ENCODE results near the gene CLEC16A. TPM values are rescaled to one million over a fixed set of nuclear protein-coding genes. Genes with fewer than 3 reads are reported as not detected.

Gene CLEC16A
- total RNA-seq, 1 experiment from 2014 or later, result 12.7 TPM

GRCh38 chr16:11079652-11080187 lies 135.4 kb downstream of the CLEC16A start:
- DNase-seq (ENCODE audit: low spot score), result peak; percentile 23

GRCh38 chr16:11080327-11080967 lies 136.1 kb downstream of the CLEC16A start:
- DNase-seq (ENCODE audit: low spot score), result no peak

GRCh38 chr16:11080999-11081630 lies 136.8 kb downstream of the CLEC16A start:
- no peak for DNase-seq (ENCODE audit: low spot score)

GRCh38 chr16:11082108-11082859 lies 137.9 kb downstream of the CLEC16A start:
- no peak for DNase-seq (ENCODE audit: low spot score)

- DNase-seq (ENCODE audit: low spot score), result no peak
Measured at GRCh38 chr16:11082860-11083388, 138.6 kb downstream of the CLEC16A start.

- DNase-seq (ENCODE audit: low spot score), result peak; percentile 31
Measured at GRCh38 chr16:11084484-11084875, 140.1 kb downstream of the CLEC16A start.

GRCh38 chr16:11084876-11085485 lies 140.6 kb downstream of the CLEC16A start:
- DNase-seq (ENCODE audit: low spot score), result no peak

- no peak for DNase-seq (ENCODE audit: low spot score)
Measured at GRCh38 chr16:11085916-11086315, 141.6 kb downstream of the CLEC16A start.

GRCh38 chr16:11087691-11088073 lies 143.3 kb downstream of the CLEC16A start:
- no peak for DNase-seq (ENCODE audit: low spot score)

GRCh38 chr16:11088074-11088730 lies 143.8 kb downstream of the CLEC16A start:
- no peak for DNase-seq (ENCODE audit: low spot score)

- no peak for DNase-seq (ENCODE audit: low spot score)
Measured at GRCh38 chr16:11088831-11089230, 144.5 kb downstream of the CLEC16A start.

GRCh38 chr16:11089504-11090124 lies 145.2 kb downstream of the CLEC16A start:
- no peak for DNase-seq (ENCODE audit: low spot score)

GRCh38 chr16:11090232-11090631 lies 145.9 kb downstream of the CLEC16A start:
- no peak for DNase-seq (ENCODE audit: low spot score)

GRCh38 chr16:11091021-11091785 lies 146.8 kb downstream of the CLEC16A start:
- DNase-seq (ENCODE audit: low spot score), result no peak

GRCh38 chr16:11092788-11093571 lies 148.6 kb downstream of the CLEC16A start:
- DNase-seq (ENCODE audit: low spot score), result no peak

- no peak for DNase-seq (ENCODE audit: low spot score)
Measured at GRCh38 chr16:11093572-11094074, 149.3 kb downstream of the CLEC16A start.

- DNase-seq (ENCODE audit: low spot score), result no peak
Measured at GRCh38 chr16:11094075-11094856, 149.9 kb downstream of the CLEC16A start.

Measured in HT-29 (cell line).